Measurements from ENCODE around the gene ZNF799.
"Not testable (repeated sequence)": the region's sequence is repeated elsewhere in the genome, so short reads cannot be mapped to it uniquely, and the experiment has no call there.

Gene ZNF799

GRCh38 chr19:12400633-12401502, at the start of gene ZNF799:
Gene ZNF799 (minus strand): TSS chr19:12401271. CDS start chr19:12401070, 201 bp downstream.
- peak; percentile 90 for DNase-seq (ENCODE audit: low read depth, low spot score)
- Histone ChIP-seq H3K36me3 (ENCODE audit: insufficient read depth, insufficient read length, low read length) (no peaks in the 10 kb centered on the region), H3K4me1 (ENCODE audit: insufficient read depth, insufficient read length) (no peaks in the 10 kb centered on the region)

GRCh38 chr19:12450844-12451243, 49.8 kb upstream of the ZNF799 start:
- Histone ChIP-seq H3K9me3 (ENCODE audit: insufficient read depth, low read length) (peaks cover 27% of the 10 kb centered on the region), H3K27me3 (ENCODE audit: insufficient read depth, insufficient read length) (no peaks in the 10 kb centered on the region), H3K9ac (ENCODE audit: insufficient read length, low read depth) (no peak overlapping the region), H3K36me3 (ENCODE audit: insufficient read depth, insufficient read length, low read length) (no peaks in the 10 kb centered on the region), H3K4me3 (ENCODE audit: insufficient read length, low read depth) (no peak overlapping the region), H3K4me1 (ENCODE audit: insufficient read depth, insufficient read length) (no peaks in the 10 kb centered on the region)
- DNase-seq (ENCODE audit: low read depth, low spot score) = no peak
- no peak for TF ChIP-seq ZNF274 (IDR thresholded peaks at IDR 0.05; ENCODE audit: low read depth, low read length)

More at GRCh38 chr19:12400633-12401502, at the start of gene ZNF799:
- Histone ChIP-seq H3K9me3 (ENCODE audit: insufficient read depth, low read length) (no peaks in the 10 kb centered on the region), H3K27me3 (ENCODE audit: insufficient read depth, insufficient read length) (no peaks in the 10 kb centered on the region), H3K9ac (ENCODE audit: insufficient read length, low read depth) (peak within 1 kb of the TSS; percentile 89), H3K4me3 (ENCODE audit: insufficient read length, low read depth) (peak within 1 kb of the TSS; percentile 89)
- TF ChIP-seq ZNF274 (IDR thresholded peaks at IDR 0.05; ENCODE audit: low read depth, low read length) (no peak), YY1 (IDR thresholded peaks at IDR 0.05; ENCODE audit: insufficient read depth, insufficient read length) (no peak), SUZ12 (IDR thresholded peaks at IDR 0.05; ENCODE audit: extremely low read depth, insufficient read depth, insufficient read length) (no peak)

GRCh38 chr19:12448808-12449207, 47.7 kb upstream of the ZNF799 start:
- no peaks in the 10 kb centered on the region for H3K27me3 ChIP-seq (ENCODE audit: insufficient read depth, insufficient read length)
- H3K4me3 ChIP-seq (ENCODE audit: insufficient read length, low read depth) = no peak overlapping the region
- DNase-seq (ENCODE audit: low read depth, low spot score) = no peak
- no peaks in the 10 kb centered on the region for H3K36me3 ChIP-seq (ENCODE audit: insufficient read depth, insufficient read length, low read length)
- no peak for TF ChIP-seq SUZ12 (IDR thresholded peaks at IDR 0.05; ENCODE audit: extremely low read depth, insufficient read depth, insufficient read length)
- TF ChIP-seq YY1 (IDR thresholded peaks at IDR 0.05; ENCODE audit: insufficient read depth, insufficient read length) = no peak
- no peak for TF ChIP-seq ZNF274 (IDR thresholded peaks at IDR 0.05; ENCODE audit: low read depth, low read length)
- no peak overlapping the region for H3K9ac ChIP-seq (ENCODE audit: insufficient read length, low read depth)
- peaks cover 35% of the 10 kb centered on the region for H3K9me3 ChIP-seq (ENCODE audit: insufficient read depth, low read length)
- no peaks in the 10 kb centered on the region for H3K4me1 ChIP-seq (ENCODE audit: insufficient read depth, insufficient read length)

DNA sequence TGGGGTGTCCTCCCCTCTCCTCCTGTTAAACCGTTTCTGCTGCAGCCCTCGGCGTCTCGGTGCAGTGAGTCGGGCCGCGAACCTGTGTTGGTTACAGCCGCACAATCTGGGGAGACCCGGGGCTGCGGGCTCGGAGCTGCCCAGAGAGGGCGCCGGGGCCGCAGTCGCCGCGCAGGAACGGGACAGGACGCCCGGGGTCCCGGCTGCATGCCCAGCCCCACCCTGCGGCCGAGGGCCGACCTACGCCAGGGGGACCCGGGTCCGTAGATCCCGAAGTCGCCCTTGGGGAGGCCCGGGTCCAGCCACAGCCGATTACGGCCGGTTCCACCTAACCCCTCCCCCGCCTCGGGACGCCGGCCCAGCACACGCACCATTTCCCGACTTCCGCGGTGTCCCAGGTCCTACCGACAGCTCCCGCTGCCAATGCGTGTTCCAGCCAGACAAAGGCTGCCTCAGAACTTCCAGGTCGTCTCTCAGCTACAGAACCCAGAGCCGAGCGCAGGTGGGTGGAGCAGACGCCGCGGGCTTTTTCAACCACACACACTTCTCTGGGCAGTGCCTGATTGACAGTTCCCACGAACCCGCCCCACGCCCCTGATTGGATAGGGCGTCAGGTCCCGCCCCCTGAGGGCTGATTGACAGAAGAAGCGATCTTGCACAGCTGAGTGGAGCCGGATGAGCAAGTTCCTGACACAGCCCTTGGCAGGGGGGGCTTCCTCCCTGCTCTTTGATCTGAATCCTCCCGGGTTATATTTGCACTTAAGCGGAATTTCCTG, 39.7 kb upstream of the ZNF799 start, which contains the start of gene ZNF443:
Gene ZNF443 (minus strand): TSS at position 481 of the 776 bp plus-strand sequence. CDS start 107 bp downstream, at position 374.
- Histone ChIP-seq H3K27me3 (ENCODE audit: insufficient read depth, insufficient read length) (no peaks in the 10 kb centered on the region), H3K4me1 (ENCODE audit: insufficient read depth, insufficient read length) (no peaks in the 10 kb centered on the region), H3K36me3 (ENCODE audit: insufficient read depth, insufficient read length, low read length) (peaks cover 4% of the 10 kb centered on the region), H3K9ac (ENCODE audit: insufficient read length, low read depth) (peak within 1 kb of the TSS; percentile 85), H3K4me3 (ENCODE audit: insufficient read length, low read depth) (peak within 1 kb of the TSS; percentile 71), H3K9me3 (ENCODE audit: insufficient read depth, low read length) (peaks cover 13% of the 10 kb centered on the region; the same call in 1 of the 2 replicates)
- TF ChIP-seq YY1 (IDR thresholded peaks at IDR 0.05; ENCODE audit: insufficient read depth, insufficient read length) (no peak), ZNF274 (IDR thresholded peaks at IDR 0.05; ENCODE audit: low read depth, low read length) (no peak), SUZ12 (IDR thresholded peaks at IDR 0.05; ENCODE audit: extremely low read depth, insufficient read depth, insufficient read length) (no peak)
- peak; percentile 97 for DNase-seq (ENCODE audit: low read depth, low spot score)

- Histone ChIP-seq H3K4me3 (ENCODE audit: insufficient read length, low read depth) (peak overlapping the region; percentile 71), H3K9ac (ENCODE audit: insufficient read length, low read depth) (peak overlapping the region; percentile 85), H3K9me3 (ENCODE audit: insufficient read depth, low read length) (peaks cover 15% of the 10 kb centered on the region)
- not testable (repeated sequence) for H3K27me3 ChIP-seq (ENCODE audit: insufficient read depth, insufficient read length); H3K4me1 ChIP-seq (ENCODE audit: insufficient read depth, insufficient read length); H3K36me3 ChIP-seq (ENCODE audit: insufficient read depth, insufficient read length, low read length)
- peak; percentile 15 for DNase-seq (ENCODE audit: low read depth, low spot score)
These were observed 38.8 kb upstream of the ZNF799 start for GRCh38 chr19:12439686-12440540.

DNA sequence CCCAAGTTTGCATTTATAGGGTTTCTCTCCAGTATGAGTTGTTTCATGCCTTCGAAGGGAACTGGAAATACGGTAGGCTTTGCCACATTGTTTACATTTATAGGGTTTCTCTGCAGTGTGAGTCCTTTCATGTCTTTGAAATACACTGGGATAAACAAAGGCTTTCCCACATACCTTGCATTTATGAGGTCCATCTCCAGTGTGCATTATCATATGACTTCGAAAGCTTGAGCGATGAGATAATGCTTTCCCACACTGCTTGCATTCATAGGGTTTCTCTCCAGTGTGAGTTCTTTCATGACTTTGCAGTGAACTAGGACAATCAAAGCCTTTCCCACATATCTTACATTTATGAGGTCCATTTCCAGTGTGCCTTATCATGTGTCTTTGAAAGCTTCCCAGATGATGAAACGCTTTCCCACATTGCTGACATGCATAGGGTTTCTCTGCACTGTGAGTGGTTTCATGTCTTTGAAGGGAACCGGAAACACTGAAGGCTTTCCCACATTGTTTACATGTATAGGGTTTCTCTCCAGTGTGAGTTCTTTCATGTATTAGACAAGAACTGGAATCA, 29.7 kb upstream of the ZNF799 start:
- H3K9ac ChIP-seq (ENCODE audit: insufficient read length, low read depth); DNase-seq (ENCODE audit: low read depth, low spot score); H3K4me3 ChIP-seq (ENCODE audit: insufficient read length, low read depth); H3K27me3 ChIP-seq (ENCODE audit: insufficient read depth, insufficient read length); H3K4me1 ChIP-seq (ENCODE audit: insufficient read depth, insufficient read length): not testable (repeated sequence)
- Histone ChIP-seq H3K36me3 (ENCODE audit: insufficient read depth, insufficient read length, low read length) (peaks cover 42% of the 10 kb centered on the region), H3K9me3 (ENCODE audit: insufficient read depth, low read length) (peaks cover 68% of the 10 kb centered on the region)
- TF ChIP-seq ZNF274 (IDR thresholded peaks at IDR 0.05; ENCODE audit: low read depth, low read length) = peak; percentile 59

All from NT2/D1 (cell line).